GM12878 (cell line): ENCODE measurements around the gene ABHD8. TPM values are rescaled to one million over a fixed set of nuclear protein-coding genes. Genes with fewer than 3 reads are reported as not detected.

ENCODE experiments used
- ATAC-seq: fragments of 200-7000 bp; cut with Tn5 transposase; 3 replicates; pipeline ENCODE4 v1.9.1; 2020; ENCODE audit warnings: mild to moderate bottlenecking, moderate library complexity
- BruUV-seq: library from RNA; stranded (reverse); fragments of 400-500 nt; replicated peaks from 2 replicates; lab custom pipeline; 2021; lab: Mats Ljungman, UMichigan
- CTCF ChIA-PET: fragments of 300-600 bp; sonication (Branson Sonifier 250); formaldehyde crosslinking; extraction: SDS; loops from one replicate; lab custom pipeline; 2021; ENCODE audit warnings: inconsistent platforms; lab: Yijun Ruan, JAX
- POLR2A ChIA-PET: fragments of 350-600 bp; formaldehyde crosslinking; extraction: SDS; loops from one replicate; lab custom pipeline; 2021; ENCODE audit warnings: inconsistent platforms; lab: Charles Lee
- RAD21 ChIA-PET: fragments of 300-600 bp; sonication (Branson Sonifier 250); formaldehyde crosslinking; loops from one replicate; lab custom pipeline; 2023; ENCODE audit warnings: antibody characterized with exemption; ENCODE audit not compliant: unreplicated experiment; lab: Charles Lee
- SMC1A ChIA-PET: fragments of 300-600 bp; sonication (Branson Sonifier 250); formaldehyde crosslinking; loops from one replicate; lab custom pipeline; 2023; ENCODE audit not compliant: unreplicated experiment, uncharacterized antibody; lab: Charles Lee
- DNase-seq: peaks from one replicate; pipeline ENCODE4 v3.0.0-alpha.2; 2011; ENCODE audit warnings: low read depth, low spot score
- FAIRE-seq: peaks from 3 replicates; lab custom pipeline; 2011; peaks lifted over from hg19 to GRCh38; lab: Jason Lieb, UNC
- H2AFZ ChIP-seq: 2 replicates; pipeline ENCODE4 v1.6.0; 2011; ENCODE audit warnings: low read depth, low read length, control low read depth; ENCODE audit not compliant: control insufficient read depth
- H3K27ac ChIP-seq: 2 replicates; pipeline ENCODE4 v1.5.1; 2011; ENCODE audit warnings: control low read depth; ENCODE audit not compliant: control insufficient read depth, insufficient read depth
- H3K27me3 ChIP-seq, 2 experiments: replicated peaks in 1 of 2; 2 replicates each; pipeline versions ENCODE4 v1.6.0 to v1.6.1; 2011; ENCODE audit warnings: low read length in 1 of 2; ENCODE audit not compliant: control insufficient read depth in 2 of 2, insufficient read depth in 2 of 2
- H3K36me3 ChIP-seq, 2 experiments: 2 replicates each; pipeline ENCODE4 v1.5.1; 2011; ENCODE audit warnings: low read length in 1 of 2; ENCODE audit not compliant: control insufficient read depth in 2 of 2, insufficient read depth in 2 of 2
- H3K4me1 ChIP-seq: 2 replicates; pipeline ENCODE4 v1.6.1; 2011; ENCODE audit warnings: mild to moderate bottlenecking, low read length, moderate library complexity, mixed read lengths; ENCODE audit not compliant: control insufficient read depth, insufficient read depth
- H3K4me2 ChIP-seq: 2 replicates; pipeline ENCODE4 v1.6.0; 2011; ENCODE audit warnings: control low read depth; ENCODE audit not compliant: control insufficient read depth, insufficient read depth
- H3K4me3 ChIP-seq: fragments of 200-600 bp; sonication (generic); 2 replicates; pipeline ENCODE4 v1.5.1; 2016
- H3K79me2 ChIP-seq: 2 replicates; pipeline ENCODE4 v1.6.0; 2011; ENCODE audit warnings: low read length; ENCODE audit not compliant: control insufficient read depth, insufficient read depth
- H3K9ac ChIP-seq: 2 replicates; pipeline ENCODE4 v1.8.0; 2011; ENCODE audit warnings: low read length, control low read depth, mixed read lengths; ENCODE audit not compliant: control insufficient read depth, insufficient read depth
- H3K9me3 ChIP-seq: replicated peaks from 3 replicates; pipeline ENCODE4 v1.5.1; 2011; ENCODE audit warnings: mild to moderate bottlenecking, low read length; ENCODE audit not compliant: control insufficient read depth, insufficient read depth
- H4K20me1 ChIP-seq: 2 replicates; pipeline ENCODE4 v1.6.0; 2011; ENCODE audit not compliant: control insufficient read depth, insufficient read depth
- BACH1 ChIP-seq: fragments of 450-650 bp; IDR thresholded peaks from 2 replicates; pipeline ENCODE4 v1.6.1; 2017; ENCODE audit warnings: mild to moderate bottlenecking, borderline replicate concordance
- CHD4 ChIP-seq: fragments of 200-600 bp; sonication (generic); IDR thresholded peaks from 2 replicates; pipeline ENCODE4 v1.6.1; 2016; ENCODE audit warnings: mild to moderate bottlenecking
- E2F8 ChIP-seq: fragments of 450-650 bp; IDR thresholded peaks from 2 replicates; pipeline ENCODE4 v1.6.1; 2018; ENCODE audit warnings: mild to moderate bottlenecking, low read depth, moderate library complexity; ENCODE audit not compliant: partially characterized antibody
- GABPA ChIP-seq: IDR thresholded peaks from 2 replicates; pipeline ENCODE4 v1.6.1; 2014; ENCODE audit warnings: antibody characterized with exemption, low read depth, mild to moderate bottlenecking, inconsistent platforms
- MEF2B ChIP-seq: fragments of 450-650 bp; IDR thresholded peaks from 2 replicates; pipeline ENCODE4 v1.6.1; 2018; ENCODE audit warnings: mild to moderate bottlenecking, moderate library complexity; ENCODE audit not compliant: partially characterized antibody, poor library complexity, severe bottlenecking
- NFIC ChIP-seq: IDR thresholded peaks from 2 replicates; pipeline ENCODE4 v1.6.1; 2012; ENCODE audit warnings: low read depth, mild to moderate bottlenecking, inconsistent platforms, low read length, moderate library complexity
- SIN3A ChIP-seq: IDR thresholded peaks from 2 replicates; pipeline ENCODE4 v1.6.1; 2012; ENCODE audit warnings: low read depth, low read length, improper control_type of control experiment
- SMARCA5 ChIP-seq: fragments of 450-650 bp; IDR thresholded peaks from 2 replicates; pipeline ENCODE4 v1.6.1; 2017; ENCODE audit warnings: mild to moderate bottlenecking
- SPI1 ChIP-seq: IDR thresholded peaks from 2 replicates; pipeline ENCODE4 v1.6.1; 2011; ENCODE audit warnings: low read depth, mild to moderate bottlenecking, low read length, moderate library complexity, borderline replicate concordance; ENCODE audit not compliant: insufficient read depth
- TCF3 ChIP-seq: IDR thresholded peaks from 2 replicates; pipeline ENCODE4 v1.6.1; 2012; ENCODE audit warnings: low read depth, mild to moderate bottlenecking, low read length, borderline replicate concordance; ENCODE audit not compliant: insufficient read depth
- YBX1 ChIP-seq: fragments of 450-650 bp; IDR thresholded peaks from 2 replicates; pipeline ENCODE4 v1.6.1; 2016; ENCODE audit warnings: antibody characterized with exemption
- ZNF24 ChIP-seq: fragments of 450-650 bp; IDR thresholded peaks from 2 replicates; pipeline ENCODE4 v1.6.1; 2017; ENCODE audit warnings: antibody characterized with exemption, mild to moderate bottlenecking
- WGBS: methylation state at CpG from one replicate; pipeline ENCODE4 v1.1.6; 2016; ENCODE audit warnings: low lambda C conversion rate; ENCODE audit not compliant: insufficient replicate concordance, insufficient coverage; ENCODE audit errors: missing lambda C conversion rate; 5-methylcytosine and 5-hydroxymethylcytosine counted together
- in situ Hi-C: fragments of 300-500 bp; cut with MboI; formaldehyde crosslinking; loops from 9 replicates; pipeline ENCODE4 v1.14.3; 2018; ENCODE audit warnings: mixed read lengths
- intact Hi-C: fragments of 100-400 bp; cut with micrococcal nuclease; formaldehyde crosslinking; loops from one replicate; pipeline ENCODE4 v1.14.2; 2022; ENCODE audit not compliant: unreplicated experiment
- polyA plus RNA-seq, 11 experiments: library from polyadenylated mRNA; depleted of rRNA in 4 of 11; unstranded in 6 of 11; stranded (reverse) in 5 of 11; fragments of >200 nt; fragmentation: Nextera tagmentation in 4 of 11; fragmentation: Illumina TruSeq in 1 of 11; extraction: Ambion mirVana in 4 of 11; extraction: Trizol in 1 of 11; gene quantifications; 1 replicate in 1 of 11; 2 replicates in 10 of 11; pipeline versions ENCODE4 v1.2.1 to v1.2.3, GENCODE V29; 2011 to 2016; ENCODE audit warnings: inconsistent platforms in 2 of 11, missing spikeins in 2 of 11, low read depth in 1 of 11
- total RNA-seq, 4 experiments: library from RNA; depleted of rRNA in 3 of 4; stranded (reverse); fragments of >200 nt in 3 of 4; fragmentation: Illumina TruSeq in 1 of 4; extraction: Trizol in 1 of 4; gene quantifications; 2 replicates each; pipeline versions ENCODE4 v1.2.1 to v1.2.3, GENCODE V29; 2013 to 2021
- TF ChIP-seq, protein P1 (sequence below): IDR thresholded peaks from 2 replicates; pipeline ENCODE4 v1.6.1; 2012; ENCODE audit warnings: mild to moderate bottlenecking, low read depth, low read length

Gene ABHD8
- total and polyA plus RNA-seq, 10 of the 15 experiments (the other 5 are each of a cell fraction or from before 2014, with no cell fraction given): 0.03 to 12.5 (median 6.0) TPM

DNA sequence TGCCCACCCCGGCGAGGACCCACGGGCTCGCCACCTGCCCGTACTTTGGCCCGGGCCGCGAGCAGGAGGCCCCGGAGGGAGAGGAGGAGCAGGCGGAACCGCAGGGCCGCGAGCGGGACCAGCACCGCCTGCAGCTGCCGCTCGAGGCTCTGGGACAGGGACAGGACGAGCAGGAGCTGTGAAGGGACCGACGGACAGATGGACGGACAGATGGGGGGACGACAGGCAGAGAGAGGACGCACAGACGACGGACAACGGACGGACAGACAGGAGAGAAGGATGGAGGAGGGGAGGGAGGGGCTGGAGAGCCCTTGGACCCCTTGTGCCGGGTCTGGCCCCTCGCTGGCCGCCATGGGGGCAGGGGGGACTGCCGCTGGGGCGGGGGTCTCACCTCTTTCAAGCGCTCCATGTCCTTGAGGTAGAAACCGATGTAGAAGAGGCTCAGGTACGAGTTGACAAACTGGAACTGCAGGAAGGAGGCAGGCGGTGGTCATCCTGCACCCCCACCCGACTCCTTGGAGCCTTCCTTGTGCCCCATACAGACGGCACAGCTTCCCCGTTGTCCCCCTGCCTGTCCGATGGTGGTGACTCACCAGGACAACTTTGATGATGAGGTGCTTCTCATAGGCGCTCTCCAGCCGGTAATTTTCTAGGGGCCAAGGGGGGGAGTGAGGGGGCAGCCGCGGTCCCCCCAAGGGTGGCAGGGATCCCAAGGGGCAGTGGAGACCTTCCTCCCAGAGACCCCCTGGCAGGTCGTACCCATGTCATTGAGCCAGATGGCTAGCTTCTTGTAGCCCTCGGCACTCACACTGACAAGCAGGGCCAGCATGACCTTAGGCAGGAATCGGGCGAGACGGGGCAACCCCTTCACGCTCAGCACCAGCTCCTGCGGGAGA is 26.4 kb upstream of the ABHD8 start:
- no TSS peak for BruUV-seq
- intact Hi-C loops: no loop called here
- CTCF ChIA-PET: interaction anchor here (2.8 kb wide), 1 partner anchor 56 kb away, joined by 9 read pairs; no protein-coding TSS in a partner anchor
- H3K36me3 ChIP-seq: no peaks in the 10 kb centered on the region
- no peaks in the 10 kb centered on the region for H4K20me1 ChIP-seq
- no peak for ATAC-seq
- H3K27ac ChIP-seq: no peak overlapping the region
- RAD21 ChIA-PET: no interaction called here
- TF ChIP-seq SIN3A (no peak), GABPA (no peak), YBX1 (no peak), SMARCA5 (no peak), TCF3 (no peak), ZNF24 (no peak), BACH1 (no peak), E2F8 (no peak), SPI1 (no peak), NFIC (no peak), MEF2B (no peak), CHD4 (no peak)
- TF ChIP-seq, protein P1, sequence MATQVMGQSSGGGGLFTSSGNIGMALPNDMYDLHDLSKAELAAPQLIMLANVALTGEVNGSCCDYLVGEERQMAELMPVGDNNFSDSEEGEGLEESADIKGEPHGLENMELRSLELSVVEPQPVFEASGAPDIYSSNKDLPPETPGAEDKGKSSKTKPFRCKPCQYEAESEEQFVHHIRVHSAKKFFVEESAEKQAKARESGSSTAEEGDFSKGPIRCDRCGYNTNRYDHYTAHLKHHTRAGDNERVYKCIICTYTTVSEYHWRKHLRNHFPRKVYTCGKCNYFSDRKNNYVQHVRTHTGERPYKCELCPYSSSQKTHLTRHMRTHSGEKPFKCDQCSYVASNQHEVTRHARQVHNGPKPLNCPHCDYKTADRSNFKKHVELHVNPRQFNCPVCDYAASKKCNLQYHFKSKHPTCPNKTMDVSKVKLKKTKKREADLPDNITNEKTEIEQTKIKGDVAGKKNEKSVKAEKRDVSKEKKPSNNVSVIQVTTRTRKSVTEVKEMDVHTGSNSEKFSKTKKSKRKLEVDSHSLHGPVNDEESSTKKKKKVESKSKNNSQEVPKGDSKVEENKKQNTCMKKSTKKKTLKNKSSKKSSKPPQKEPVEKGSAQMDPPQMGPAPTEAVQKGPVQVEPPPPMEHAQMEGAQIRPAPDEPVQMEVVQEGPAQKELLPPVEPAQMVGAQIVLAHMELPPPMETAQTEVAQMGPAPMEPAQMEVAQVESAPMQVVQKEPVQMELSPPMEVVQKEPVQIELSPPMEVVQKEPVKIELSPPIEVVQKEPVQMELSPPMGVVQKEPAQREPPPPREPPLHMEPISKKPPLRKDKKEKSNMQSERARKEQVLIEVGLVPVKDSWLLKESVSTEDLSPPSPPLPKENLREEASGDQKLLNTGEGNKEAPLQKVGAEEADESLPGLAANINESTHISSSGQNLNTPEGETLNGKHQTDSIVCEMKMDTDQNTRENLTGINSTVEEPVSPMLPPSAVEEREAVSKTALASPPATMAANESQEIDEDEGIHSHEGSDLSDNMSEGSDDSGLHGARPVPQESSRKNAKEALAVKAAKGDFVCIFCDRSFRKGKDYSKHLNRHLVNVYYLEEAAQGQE: no peak
- TF ChIP-seq, all 136 proteins: peak for 0
- H3K9me3 ChIP-seq: no peaks in the 10 kb centered on the region; the same call in 2 of the 3 replicates
- in situ Hi-C loops: no loop called here
- no peak overlapping the region for H3K9ac ChIP-seq
- ChIA-PET POLR2A (no interaction called here), SMC1A (interaction anchor here (0.6 kb wide), 1 partner anchor 165 kb away, joined by 5 read pairs; no protein-coding TSS in a partner anchor)
- no peak for FAIRE-seq
- peaks cover 5% of the 10 kb centered on the region; the same call in 1 of the 2 replicates for H3K4me1 ChIP-seq
- H3K79me2 ChIP-seq: no peaks in the 10 kb centered on the region
- H3K4me2 ChIP-seq: no peak overlapping the region
- no peak overlapping the region for H3K4me3 ChIP-seq
- DNase-seq: no peak
- 60% methylated on average over 44 of the region's 51 CpGs for WGBS
- no peaks in the 10 kb centered on the region; a peak in 2 of 4 replicates for H3K27me3 ChIP-seq
- no peak overlapping the region for H2AFZ ChIP-seq
